PC-9 (cell line): ENCODE results near the gene FOXR1. TPM values are rescaled to one million over a fixed set of nuclear protein-coding genes. Genes with fewer than 3 reads are reported as not detected.
A peak's percentile ranks its signal among the peaks of the same experiment; 100 is the strongest.

Experiments
- Bru-seq: library from RNA; stranded (reverse); fragments of 400-500 nt; gene quantifications from one replicate; lab custom pipeline; 2021; lab: Mats Ljungman, UMichigan
- BruChase-seq, 2 experiments: library from RNA; stranded (reverse); fragments of 400-500 nt; gene quantifications; one replicate each; lab custom pipeline; 2021; lab: Mats Ljungman, UMichigan
- BruUV-seq: library from RNA; stranded (reverse); fragments of 400-500 nt; replicated peaks from 2 replicates; lab custom pipeline; 2021; lab: Mats Ljungman, UMichigan
- CTCF ChIA-PET: fragments of 300-600 bp; sonication (Branson Sonifier 250); formaldehyde crosslinking; loops from one replicate; lab custom pipeline; 2022; ENCODE audit warnings: antibody characterized with exemption; lab: Charles Lee
- POLR2A ChIA-PET: fragments of 300-600 bp; sonication (Branson Sonifier 250); formaldehyde crosslinking; loops from one replicate; lab custom pipeline; 2022; ENCODE audit warnings: antibody characterized with exemption; ENCODE audit not compliant: unreplicated experiment; lab: Charles Lee
- DNase-seq, 2 experiments: peaks; one replicate each; pipeline versions ENCODE4 v3.0.0 to v3.0.0-alpha.2; 2015 to 2022; ENCODE audit warnings: mixed read lengths in 1 of 2
- H2AFZ ChIP-seq: fragments of 200-600 bp; sonication (generic); 2 replicates; pipeline ENCODE4 v1.8.1; 2017; ENCODE audit warnings: antibody characterized with exemption
- H3F3A ChIP-seq: fragments of 200-600 bp; sonication (generic); 2 replicates; pipeline ENCODE4 v1.8.1; 2017; ENCODE audit warnings: antibody characterized with exemption, mild to moderate bottlenecking, low read depth; ENCODE audit not compliant: insufficient read depth
- H3K27ac ChIP-seq: fragments of 200-600 bp; sonication (generic); 2 replicates; pipeline ENCODE4 v1.6.1; 2016; ENCODE audit warnings: mixed run types
- H3K27me3 ChIP-seq: fragments of 200-600 bp; sonication (generic); 2 replicates; pipeline ENCODE4 v1.6.1; 2016; ENCODE audit warnings: low read depth, mixed run types; ENCODE audit not compliant: insufficient read depth
- H3K36me3 ChIP-seq: fragments of 200-600 bp; sonication (generic); 2 replicates; pipeline ENCODE4 v1.6.1; 2016; ENCODE audit warnings: low read depth, mixed run types
- H3K4me1 ChIP-seq: fragments of 200-600 bp; sonication (generic); replicated peaks from 2 replicates; pipeline ENCODE4 v1.6.1; 2016; ENCODE audit warnings: mixed run types; ENCODE audit not compliant: insufficient read depth
- H3K4me2 ChIP-seq: fragments of 200-600 bp; sonication (generic); 2 replicates; pipeline ENCODE4 v1.6.1; 2017; ENCODE audit warnings: mixed run types
- H3K4me3 ChIP-seq: fragments of 200-600 bp; sonication (generic); 2 replicates; pipeline ENCODE4 v1.6.1; 2016; ENCODE audit warnings: mixed run types
- H3K79me2 ChIP-seq: fragments of 200-600 bp; sonication (generic); 2 replicates; pipeline ENCODE4 v1.6.1; 2017; ENCODE audit warnings: low read depth, mixed run types
- H3K9me2 ChIP-seq: fragments of 200-600 bp; sonication (generic); 2 replicates; pipeline ENCODE4 v1.8.1; 2017; ENCODE audit warnings: mild to moderate bottlenecking; ENCODE audit not compliant: insufficient read depth
- H3K9me3 ChIP-seq: fragments of 200-600 bp; sonication (generic); 2 replicates; pipeline ENCODE4 v1.8.1; 2016; ENCODE audit warnings: low read depth; ENCODE audit not compliant: insufficient read depth
- H4K20me1 ChIP-seq: fragments of 200-600 bp; sonication (generic); 2 replicates; pipeline ENCODE4 v1.8.1; 2017; ENCODE audit not compliant: insufficient read depth
- CTCF ChIP-seq: fragments of 200-600 bp; sonication (generic); conservative IDR thresholded peaks from 2 replicates; pipeline ENCODE4 v1.6.1; 2017; ENCODE audit warnings: mixed run types, antibody characterized with exemption, mild to moderate bottlenecking, moderate library complexity
- EZH2 ChIP-seq: fragments of 200-600 bp; sonication (generic); IDR thresholded peaks from 2 replicates; pipeline ENCODE4 v1.8.0; 2017; ENCODE audit warnings: antibody characterized with exemption, low read depth
- intact Hi-C: fragments of 100-400 bp; cut with micrococcal nuclease; formaldehyde crosslinking; loops from one replicate; pipeline ENCODE4 v1.10.0; 2022; ENCODE audit not compliant: unreplicated experiment
- long read RNA-seq: library from polyadenylated mRNA; stranded (forward); transcript quantifications from one replicate; pipeline ENCODE4 v2.0.0, GENCODE V29; 2022
- total RNA-seq: library from RNA; stranded (reverse); gene quantifications from 2 replicates; pipeline ENCODE4 v1.2.3, GENCODE V29; 2021

FOXR1 gene
- total RNA-seq (not detected in 2 replicates), Bru-seq, nascent RNA (percentile 7 among the genes with signal in this experiment), BruChase-seq, experiment 1, labeled RNA remaining after a 2-hour chase (percentile 17 among the genes with signal in this experiment), BruChase-seq, experiment 2, labeled RNA remaining after a 6-hour chase (percentile 7 among the genes with signal in this experiment)
- long read RNA-seq: 0 reads

- Histone ChIP-seq H3K4me1 (no peaks in the 10 kb centered on the region), H3K79me2 (no peaks in the 10 kb centered on the region), H3K9me3 (no peaks in the 10 kb centered on the region), H2AFZ (no peak within 1 kb of the TSS), H3K27me3 (no peaks in the 10 kb centered on the region), H3K36me3 (no peaks in the 10 kb centered on the region), H3F3A (no peaks in the 10 kb centered on the region; the same call in 1 of the 2 replicates), H4K20me1 (no peaks in the 10 kb centered on the region), H3K4me2 (no peak within 1 kb of the TSS), H3K4me3 (no peak within 1 kb of the TSS), H3K27ac (no peak within 1 kb of the TSS), H3K9me2 (no peaks in the 10 kb centered on the region)
- DNase-seq: no peak
- intact Hi-C loops: no loop called here
- no TSS peak for BruUV-seq
- ChIA-PET POLR2A (no interaction called here), CTCF (no interaction called here)
- TF ChIP-seq EZH2 (no peak), CTCF (no peak)
These were observed at the start of gene FOXR1 for GRCh38 chr11:118971646-118972045. TSS of gene FOXR1 (plus strand) at chr11:118971761. CDS start at chr11:118971932, 171 bp downstream.

- no peaks in the 10 kb centered on the region for H3K36me3 ChIP-seq
- peak overlapping the region; percentile 77 for H3K4me3 ChIP-seq
- H3K79me2 ChIP-seq: peaks cover 84% of the 10 kb centered on the region
- peaks cover 67% of the 10 kb centered on the region for H3F3A ChIP-seq
- no TSS peak for BruUV-seq
- H3K4me1 ChIP-seq: peaks cover 50% of the 10 kb centered on the region
- 0 out of 2 replicates have a peak, but pooled peaks cover 19% of the 10 kb centered on the region for H4K20me1 ChIP-seq
- POLR2A ChIA-PET: interaction anchor here (0.5 to 1.0 kb wide), 4 partner anchors 12 to 260 kb away, joined by 3 to 15 read pairs (median 6); partner anchors contain the start of gene DPAGT1
- no peaks in the 10 kb centered on the region for H3K9me3 ChIP-seq
- no peaks in the 10 kb centered on the region for H3K9me2 ChIP-seq
- H2AFZ ChIP-seq: no peak overlapping the region
- H3K4me2 ChIP-seq: peak overlapping the region; percentile 98
- CTCF ChIA-PET: no interaction called here
- TF ChIP-seq CTCF (no peak), EZH2 (no peak)
- no peaks in the 10 kb centered on the region for H3K27me3 ChIP-seq
- peak; percentile 83 to 94 for DNase-seq
- intact Hi-C loops: loop anchor here (1.0 kb wide), 1 partner anchor 15 kb away; no protein-coding TSS in a partner anchor
- H3K27ac ChIP-seq: peak overlapping the region; percentile 96
These were observed 49.4 kb upstream of the FOXR1 start for GRCh38 chr11:118921929-118922744.
